ENCODE results near the gene ZMAT5.
"Not testable (repeated sequence)": the region's sequence is repeated elsewhere in the genome, so short reads cannot be mapped to it uniquely, and the experiment has no call there.

The ZMAT5 gene

DNA sequence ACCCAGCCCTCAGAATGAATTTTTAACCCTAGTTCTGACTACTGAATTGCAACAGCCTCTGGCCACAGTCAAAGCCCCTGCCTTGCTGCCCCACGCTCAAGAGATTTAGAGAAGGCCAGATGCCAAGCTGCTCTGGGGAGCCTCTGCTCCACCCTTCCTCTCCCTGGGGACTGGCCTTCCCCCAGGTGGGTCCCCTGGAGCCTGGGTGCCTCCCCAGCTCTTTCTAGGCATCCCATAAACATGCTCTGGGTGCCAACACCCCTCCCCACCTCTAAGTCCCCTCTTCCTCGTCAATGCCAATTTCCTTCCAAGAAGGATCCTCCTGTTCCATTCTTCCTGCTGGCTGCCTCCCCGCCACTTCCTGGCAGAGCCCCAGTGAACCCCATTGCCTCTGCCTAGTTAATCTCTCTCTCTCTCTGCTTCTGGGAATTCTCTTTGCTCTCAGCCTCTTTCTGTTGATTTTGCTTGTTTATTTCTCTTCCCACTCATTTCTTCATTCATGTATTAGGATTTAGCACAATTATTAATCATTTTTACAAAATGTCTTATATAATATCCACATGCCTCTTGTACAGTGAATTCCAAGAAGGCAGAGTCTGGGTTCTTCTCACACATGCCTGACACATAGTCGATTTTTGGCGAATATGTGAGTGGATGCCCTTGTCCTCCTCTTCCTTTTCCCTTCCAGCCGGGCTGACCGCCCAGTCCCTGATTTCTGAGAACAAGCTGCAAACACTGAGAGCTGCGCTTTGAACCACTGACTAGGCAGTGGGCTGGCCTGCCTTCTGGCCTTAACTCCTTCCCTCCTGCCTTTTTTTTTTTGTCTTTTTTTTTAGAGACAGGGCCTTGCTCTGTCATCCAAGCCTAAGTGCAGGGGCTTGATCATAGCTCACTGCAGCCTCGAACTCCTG, 17.9 kb upstream of the ZMAT5 start:
- DNase-seq: no peak

- no peak for DNase-seq
Measured at GRCh38 chr22:29782061-29782845, 15.4 kb upstream of the ZMAT5 start.

DNA sequence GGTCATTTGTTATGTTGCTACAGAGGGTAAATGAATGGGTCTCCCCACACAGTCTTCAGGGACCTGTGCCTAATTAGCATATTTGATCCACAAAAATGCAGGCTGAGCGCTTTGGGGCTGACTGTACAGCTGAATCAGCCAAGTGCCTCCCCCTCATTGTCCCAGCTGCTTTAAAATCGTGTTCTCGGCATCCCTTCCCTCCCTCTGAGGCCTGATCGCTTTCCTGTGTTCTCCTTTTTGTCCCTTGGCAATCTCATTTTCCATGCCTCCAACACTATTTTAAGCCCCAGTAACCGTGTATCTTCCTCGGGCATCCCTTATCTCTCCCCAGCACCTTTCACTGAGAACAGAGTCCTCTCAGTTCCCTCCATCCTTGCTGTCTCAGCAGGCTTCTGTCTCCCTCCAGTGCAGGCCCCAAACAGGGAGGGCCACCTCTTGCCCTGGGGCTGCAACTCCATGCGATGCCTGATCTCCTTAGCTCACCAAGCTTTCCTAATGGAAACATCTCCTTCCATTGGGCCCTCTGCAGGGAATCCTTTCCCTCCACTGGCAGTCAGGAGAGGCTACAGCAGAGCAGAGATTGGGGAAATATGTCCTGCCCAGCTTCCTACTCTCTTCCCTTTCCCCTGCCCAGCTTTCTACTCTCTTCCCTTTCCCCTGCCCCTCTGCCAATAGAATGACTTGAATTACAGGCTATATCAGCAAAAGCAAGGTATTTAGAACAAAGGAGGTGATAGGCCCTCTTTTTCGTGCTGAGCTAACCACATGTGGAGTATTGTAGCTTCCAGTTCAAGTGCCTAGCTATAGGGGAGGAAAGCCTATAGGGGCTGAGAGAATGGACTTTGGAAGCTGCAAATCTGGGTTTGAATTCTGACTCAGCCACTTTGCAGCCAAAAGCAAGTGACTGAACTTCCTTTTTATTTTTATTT, 14.2 kb upstream of the ZMAT5 start:
- no peak for DNase-seq

DNA sequence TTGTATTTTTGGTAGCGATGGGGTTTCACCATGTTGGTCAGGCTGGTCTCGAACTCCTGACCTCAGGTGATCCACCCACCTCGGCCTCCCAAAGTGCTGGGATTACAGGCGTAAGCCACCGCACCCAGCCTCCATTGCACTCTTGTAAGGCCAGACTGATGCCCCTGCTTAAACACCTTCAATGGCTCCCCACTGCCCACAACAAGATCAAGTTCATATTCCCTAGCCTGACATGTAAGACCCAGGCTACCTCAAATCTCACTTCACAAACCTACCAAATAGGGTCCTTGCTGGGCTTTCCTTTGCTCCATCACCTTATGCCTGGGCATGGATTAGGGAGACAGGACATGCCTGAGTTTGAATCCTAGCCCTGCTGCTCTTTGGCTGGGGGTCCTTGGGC, 13.4 kb upstream of the ZMAT5 start:
- no peak for DNase-seq

GRCh38 chr22:29773233-29773632, 6.4 kb upstream of the ZMAT5 start:
- DNase-seq: no peak

DNA sequence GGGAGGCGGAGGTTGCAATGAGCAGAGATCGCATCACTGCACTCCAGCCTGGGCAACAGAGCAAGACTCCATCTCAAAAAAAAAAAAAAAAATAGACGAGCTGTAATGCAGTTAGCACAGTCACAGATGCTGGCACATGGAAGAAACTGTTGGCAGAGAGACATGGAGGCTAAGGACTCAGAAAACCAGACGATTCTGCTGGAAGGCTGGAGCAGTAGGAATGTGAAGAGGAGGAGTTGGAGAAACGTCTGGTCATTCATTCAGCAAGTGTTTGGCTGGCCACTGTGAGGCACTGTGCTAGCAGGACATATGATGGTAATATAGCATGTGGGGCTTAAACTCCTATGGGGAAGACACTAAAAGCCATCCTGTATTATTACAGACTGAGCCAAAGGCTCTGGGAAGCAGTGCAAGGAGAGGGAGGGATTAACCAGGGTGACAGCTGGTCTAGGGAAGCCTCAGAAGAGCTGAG, 5.4 kb upstream of the ZMAT5 start:
- DNase-seq: no peak

GRCh38 chr22:29769723-29770321, 3.0 kb upstream of the ZMAT5 start:
- DNase-seq: no peak

DNA sequence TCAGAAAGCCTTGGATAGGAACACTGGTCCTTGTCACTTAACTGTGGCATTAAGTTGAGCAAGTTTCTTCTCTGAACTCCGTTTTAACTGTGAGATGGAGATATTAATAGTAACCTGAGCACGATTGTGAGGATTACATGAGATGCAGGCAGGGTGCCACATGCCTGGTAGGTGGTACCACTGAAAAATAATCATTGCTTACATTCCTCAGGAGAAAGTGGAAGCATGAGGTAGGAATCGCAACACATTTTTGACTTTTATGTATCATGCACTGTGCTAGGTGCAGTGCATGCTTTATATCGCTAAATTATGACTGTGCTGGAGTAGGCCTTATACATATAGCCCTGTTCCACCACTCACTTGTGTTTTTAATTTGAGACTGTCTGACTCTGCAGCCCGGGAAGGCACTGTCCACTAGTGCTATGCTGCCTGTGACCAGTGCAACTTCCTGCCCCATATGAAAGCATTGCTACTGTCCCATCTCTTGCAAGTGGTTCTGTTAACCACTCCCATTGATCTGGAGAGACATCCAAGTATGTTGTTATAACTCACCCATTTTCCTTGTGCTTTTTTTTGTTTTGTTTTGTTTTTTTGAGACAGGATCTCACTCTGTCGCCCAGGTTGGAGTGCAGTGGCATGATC, 1.4 kb upstream of the ZMAT5 start:
- no peak for DNase-seq

GRCh38 chr22:29767171-29768051, 604 bp upstream of the ZMAT5 start, which contains the start of gene UQCR10:
UQCR10 (plus strand) TSS chr22:29767369; CDS start chr22:29767399, 30 bp downstream.
- DNase-seq: peak; percentile 80

DNA sequence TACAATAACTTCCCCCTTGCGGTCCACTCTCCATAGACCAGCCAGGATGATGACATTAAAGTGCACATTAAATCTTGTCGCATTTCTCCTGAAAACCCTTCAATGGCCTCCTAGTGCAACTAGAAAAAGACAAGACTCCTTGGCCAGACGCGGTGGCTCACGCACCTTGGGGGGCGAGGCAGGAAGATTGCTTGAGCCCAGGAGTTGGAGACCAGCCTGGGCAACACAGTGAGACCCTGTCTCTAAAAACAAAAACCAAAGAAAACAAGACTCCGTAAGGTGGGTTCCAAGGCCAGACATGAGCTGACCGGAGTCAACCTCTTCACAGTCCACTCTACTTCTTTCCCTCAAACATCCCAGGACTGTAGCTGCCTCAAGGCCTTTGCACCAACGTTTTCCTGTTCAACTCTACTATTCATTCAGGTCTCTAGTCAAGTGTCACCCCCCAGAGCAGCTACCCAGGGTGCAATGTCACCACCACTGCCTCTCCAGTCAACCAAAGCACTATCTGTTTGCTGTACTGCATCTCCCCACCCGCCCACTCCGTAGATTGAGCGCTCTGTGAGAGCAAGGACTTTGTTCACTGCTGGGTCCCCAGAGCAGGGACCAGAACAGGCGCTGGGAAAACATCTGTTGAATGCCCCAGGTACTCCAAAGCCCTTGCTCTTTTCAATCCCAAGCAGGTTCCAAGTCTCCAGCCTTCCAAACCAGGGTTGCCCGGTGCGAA, 739 bp downstream of the ZMAT5 start:
- no peak for DNase-seq

DNA sequence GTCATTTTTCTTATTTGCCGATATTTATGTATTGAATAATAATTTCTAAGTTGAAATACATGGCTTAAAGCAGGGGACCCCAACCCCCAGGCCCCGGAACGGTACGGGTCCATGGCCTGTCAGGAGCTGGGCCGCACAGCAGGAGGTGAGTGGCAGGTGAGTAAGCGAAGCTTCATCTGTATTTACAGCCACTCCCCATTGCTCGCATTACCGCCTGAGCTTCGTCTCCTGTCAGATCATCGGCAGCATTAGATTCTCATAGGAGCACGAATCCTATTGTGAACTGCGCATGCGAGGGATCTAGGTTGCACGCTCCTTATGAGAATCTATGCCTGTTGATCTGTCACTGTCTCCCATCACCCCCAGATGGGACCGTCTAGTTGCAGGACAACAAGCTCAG, 4.5 kb downstream of the ZMAT5 start:
- peak; percentile 27 for DNase-seq

- DNase-seq: no peak
Measured at GRCh38 chr22:29758959-29759358, 7.8 kb downstream of the ZMAT5 start.

GRCh38 chr22:29758068-29758622, 8.7 kb downstream of the ZMAT5 start:
- no peak for DNase-seq

- no peak for DNase-seq
Measured at GRCh38 chr22:29757096-29757495, 9.7 kb downstream of the ZMAT5 start.

DNA sequence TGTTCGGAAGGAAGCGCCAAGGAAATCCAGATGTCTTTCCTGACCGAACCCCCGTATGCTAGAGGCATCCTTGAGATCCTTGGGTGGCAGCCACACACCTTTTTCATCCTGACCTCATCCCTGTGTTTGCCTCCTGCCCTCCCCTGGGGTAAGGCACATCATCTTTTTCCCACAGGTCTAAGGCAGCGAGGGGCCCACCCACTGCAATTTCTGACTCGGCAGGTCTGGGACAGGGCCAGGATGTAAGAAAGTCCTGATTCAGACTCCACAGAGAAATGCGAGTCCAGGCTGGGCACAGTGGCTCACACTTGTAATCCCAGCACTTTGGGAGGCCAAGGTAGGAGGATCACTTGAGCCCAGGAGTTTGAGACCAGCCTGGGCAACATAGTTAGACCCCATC, 10.5 kb downstream of the ZMAT5 start:
- no peak for DNase-seq

- DNase-seq: no peak
Measured at GRCh38 chr22:29755889-29756288, 10.9 kb downstream of the ZMAT5 start.

DNA sequence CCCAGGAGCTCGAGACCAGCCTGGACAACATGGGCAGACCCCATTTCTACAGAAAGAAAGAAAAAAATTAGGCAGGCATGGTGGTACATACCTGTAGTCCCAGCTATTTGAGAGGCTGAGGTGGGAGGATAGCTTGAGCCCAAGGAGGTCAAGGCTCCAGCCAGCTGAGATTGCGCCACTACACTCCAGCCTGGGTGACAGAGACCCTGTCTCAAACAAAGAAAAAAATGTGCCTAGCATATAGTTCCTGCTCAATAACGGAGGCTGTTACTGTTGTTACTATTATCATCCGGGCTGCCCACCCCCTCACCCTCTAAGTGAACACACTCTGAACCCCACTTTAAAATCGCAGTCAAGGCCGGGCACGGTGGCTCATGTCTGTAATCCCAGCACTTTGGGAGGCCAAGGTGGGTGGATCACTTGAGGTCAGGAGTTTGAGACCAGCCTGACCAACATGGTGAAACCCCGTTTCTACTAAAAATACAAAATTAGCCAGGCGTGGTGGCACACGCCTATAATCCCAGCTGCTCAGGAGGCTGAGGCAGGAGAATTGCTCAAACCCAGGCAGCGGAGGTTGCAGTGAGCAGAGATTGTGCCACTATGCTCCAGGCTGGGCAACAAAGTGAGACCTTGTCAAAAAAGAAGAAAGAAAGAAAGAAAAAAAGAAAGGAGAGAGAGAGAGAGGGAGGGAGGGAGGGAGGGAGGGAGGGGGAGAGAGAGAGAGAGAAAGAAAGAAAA, 12.0 kb downstream of the ZMAT5 start:
- not testable (repeated sequence) for DNase-seq

GRCh38 chr22:29753808-29754657, 12.8 kb downstream of the ZMAT5 start:
- no peak for DNase-seq
